CD4-positive, alpha-beta T cell treated with Interleukin-2 at 100 ng/mL for 4 hours (primary cell): ENCODE results near the gene ABCC5.

Experiments used
- DNase-seq: peaks from one replicate; pipeline ENCODE4 v3.0.0-alpha.2; 2020; ENCODE audit warnings: low spot score

Gene ABCC5

GRCh38 chr3:183922421-183922820, 95.3 kb downstream of the ABCC5 start:
- DNase-seq: no peak

- DNase-seq: no peak
Observed at GRCh38 chr3:183921096-183921495, 96.6 kb downstream of the ABCC5 start.

GRCh38 chr3:183920416-183920815, 97.3 kb downstream of the ABCC5 start:
- no peak for DNase-seq

GRCh38 chr3:183918178-183918577, 99.5 kb downstream of the ABCC5 start:
- no peak for DNase-seq

- no peak for DNase-seq
Observed at GRCh38 chr3:183917776-183918175, 99.9 kb downstream of the ABCC5 start.

- no peak for DNase-seq
Observed at GRCh38 chr3:183914856-183915255, 102.8 kb downstream of the ABCC5 start.

GRCh38 chr3:183913580-183913920, 104.1 kb downstream of the ABCC5 start:
- no peak for DNase-seq

- DNase-seq: no peak
Observed at GRCh38 chr3:183912895-183913579, 104.6 kb downstream of the ABCC5 start.

GRCh38 chr3:183911763-183912506, 105.7 kb downstream of the ABCC5 start:
- DNase-seq: no peak

GRCh38 chr3:183911087-183911486, 106.6 kb downstream of the ABCC5 start:
- no peak for DNase-seq

- DNase-seq: no peak
Observed at GRCh38 chr3:183909030-183909600, 108.6 kb downstream of the ABCC5 start.

GRCh38 chr3:183907911-183908331, 109.8 kb downstream of the ABCC5 start:
- no peak for DNase-seq

GRCh38 chr3:183907176-183907575, 110.5 kb downstream of the ABCC5 start:
- no peak for DNase-seq

- no peak for DNase-seq
Observed at GRCh38 chr3:183906234-183906921, 111.3 kb downstream of the ABCC5 start.

GRCh38 chr3:183904833-183905780, 112.6 kb downstream of the ABCC5 start:
- no peak for DNase-seq

GRCh38 chr3:183898028-183898431, 119.7 kb downstream of the ABCC5 start:
- DNase-seq: no peak

- DNase-seq: no peak
Observed at GRCh38 chr3:183897606-183898005, 120.1 kb downstream of the ABCC5 start.

GRCh38 chr3:183896610-183897009, 121.1 kb downstream of the ABCC5 start:
- no peak for DNase-seq

- DNase-seq: no peak
Observed at GRCh38 chr3:183896184-183896583, 121.5 kb downstream of the ABCC5 start.

- DNase-seq: no peak
Observed at GRCh38 chr3:183895774-183896173, 121.9 kb downstream of the ABCC5 start.

- peak; percentile 64 for DNase-seq
Observed at GRCh38 chr3:183895296-183895695, 122.4 kb downstream of the ABCC5 start.
